Gastrocnemius medialis (tissue), 4 donors: ENCODE measurements around the gene MMRN2. TPM values are rescaled to one million over a fixed set of nuclear protein-coding genes. Genes with fewer than 3 reads are reported as not detected.

Experiments used
- ATAC-seq, 2 donors: fragments of 150-250 bp; one replicate each; pipeline ENCODE4 v1.9.1; 2016
- DNase-seq, 2 donors: peaks; one replicate each; pipeline ENCODE4 v3.0.0-alpha.2; 2019
- H3K27ac ChIP-seq, 4 donors: fragments of 200-600 bp; sonication (generic); 1 replicate in 1 of 4; 2 replicates in 3 of 4; pipeline ENCODE4 v1.5.1; 2016 to 2018; ENCODE audit warnings: mild to moderate bottlenecking in 2 of 4, moderate library complexity in 1 of 4
- H3K27me3 ChIP-seq, 3 donors: fragments of 200-600 bp; sonication (generic) in 2 of 3; 1 replicate in 1 of 3; 2 replicates in 2 of 3; pipeline versions ENCODE4 v1.5.1 to v1.6.0; 2016 to 2019; ENCODE audit warnings: mild to moderate bottlenecking in 1 of 3, moderate library complexity in 1 of 3
- H3K36me3 ChIP-seq, 2 donors: fragments of 200-600 bp; sonication (generic) in 1 of 2; one replicate each; pipeline ENCODE4 v1.5.1; 2017 to 2018
- H3K4me1 ChIP-seq, 2 donors: fragments of 200-600 bp; sonication (generic) in 1 of 2; one replicate each; pipeline ENCODE4 v1.5.1; 2016 to 2017; ENCODE audit warnings: mild to moderate bottlenecking in 2 of 2
- H3K4me3 ChIP-seq, 4 donors: fragments of 200-600 bp; sonication (generic) in 3 of 4; 1 replicate in 1 of 4; 2 replicates in 3 of 4; pipeline ENCODE4 v1.5.1; 2016 to 2019; ENCODE audit warnings: mild to moderate bottlenecking in 2 of 4
- H3K9me3 ChIP-seq, 3 donors: fragments of 200-600 bp; sonication (generic) in 2 of 3; 1 replicate in 1 of 3; 2 replicates in 2 of 3; pipeline ENCODE4 v1.5.1; 2016 to 2019
- POLR2A ChIP-seq, 2 donors: fragments of 450-650 bp; IDR thresholded peaks; one replicate each; pipeline ENCODE4 v1.6.1; 2017; ENCODE audit warnings: antibody characterized with exemption in 2 of 2, mild to moderate bottlenecking in 2 of 2, moderate library complexity in 2 of 2
- in situ Hi-C, 4 donors: fragments of 200-750 bp; cut with MboI; loops; one replicate each; pipeline versions ENCODE4 v1.15.0 to v1.8.0; 2017; ENCODE audit warnings: low sequenced_read_pairs in 4 of 4
- intact Hi-C: fragments of 100-400 bp; cut with DNase I; formaldehyde crosslinking; loops from one replicate; pipeline ENCODE4 v1.15.1; 2023; ENCODE audit warnings: low total_unique reads
- total RNA-seq, 4 donors: library from RNA; depleted of rRNA; stranded (reverse); fragments of >200 nt; gene quantifications; one replicate each; pipeline versions ENCODE4 v1.1.0 to v1.2.3, GENCODE V29; 2016
- TF ChIP-seq, protein P1 (sequence below), 5 experiments: fragments of 450-650 bp in 3 of 5; fragments of 200-600 bp in 2 of 5; sonication (generic) in 2 of 5; IDR thresholded peaks in 4 of 5; conservative IDR thresholded peaks in 1 of 5; 1 replicate in 4 of 5; 2 replicates in 1 of 5; pipeline ENCODE4 v1.5.1; 2016 to 2019; ENCODE audit warnings: antibody characterized with exemption in 5 of 5, mild to moderate bottlenecking in 3 of 5, moderate library complexity in 3 of 5

MMRN2 gene
- total RNA-seq, 4 donors from 2014 or later: 14.6 to 34.8 (median 25.8) TPM

DNA sequence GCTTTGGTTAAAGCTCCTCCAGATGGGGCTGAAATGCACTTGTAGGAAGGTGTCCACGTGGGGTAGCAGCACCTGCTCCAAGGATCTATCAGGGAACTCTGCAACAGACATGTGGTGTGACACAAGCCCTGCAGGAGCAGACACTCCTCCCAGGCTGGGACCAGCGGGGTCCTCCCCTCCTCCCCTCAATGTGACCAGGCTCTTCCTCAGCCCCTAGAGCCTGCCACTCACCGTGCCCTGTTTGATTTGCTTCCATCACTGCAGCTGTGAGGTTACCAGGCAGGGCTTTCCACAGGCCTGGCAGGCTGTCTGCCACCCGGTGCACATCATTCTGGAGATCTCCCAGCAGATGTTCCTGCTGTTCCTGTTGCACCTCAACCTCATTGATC lies 13.4 kb downstream of the MMRN2 start:
- in situ Hi-C loops (loop anchor here in 1 of 4 donors (25.0 kb wide), 1 partner anchor 143 kb away; the partner anchor contains the start of genes GLUD1 and SHLD2), intact Hi-C loops (no loop called here)
- ATAC-seq: no peak
- H3K4me1 ChIP-seq: peaks cover 28 to 32% of the 10 kb centered on the region in 2 donors
- H3K4me3 ChIP-seq: no peak overlapping the region
- no peak for DNase-seq
- no peak for TF ChIP-seq POLR2A (IDR thresholded peaks at IDR 0.05)
- H3K36me3 ChIP-seq: no peaks in the 10 kb centered on the region
- no peaks in the 10 kb centered on the region for H3K9me3 ChIP-seq
- H3K27me3 ChIP-seq: no peaks in the 10 kb centered on the region
- H3K27ac ChIP-seq: no peak overlapping the region

DNA sequence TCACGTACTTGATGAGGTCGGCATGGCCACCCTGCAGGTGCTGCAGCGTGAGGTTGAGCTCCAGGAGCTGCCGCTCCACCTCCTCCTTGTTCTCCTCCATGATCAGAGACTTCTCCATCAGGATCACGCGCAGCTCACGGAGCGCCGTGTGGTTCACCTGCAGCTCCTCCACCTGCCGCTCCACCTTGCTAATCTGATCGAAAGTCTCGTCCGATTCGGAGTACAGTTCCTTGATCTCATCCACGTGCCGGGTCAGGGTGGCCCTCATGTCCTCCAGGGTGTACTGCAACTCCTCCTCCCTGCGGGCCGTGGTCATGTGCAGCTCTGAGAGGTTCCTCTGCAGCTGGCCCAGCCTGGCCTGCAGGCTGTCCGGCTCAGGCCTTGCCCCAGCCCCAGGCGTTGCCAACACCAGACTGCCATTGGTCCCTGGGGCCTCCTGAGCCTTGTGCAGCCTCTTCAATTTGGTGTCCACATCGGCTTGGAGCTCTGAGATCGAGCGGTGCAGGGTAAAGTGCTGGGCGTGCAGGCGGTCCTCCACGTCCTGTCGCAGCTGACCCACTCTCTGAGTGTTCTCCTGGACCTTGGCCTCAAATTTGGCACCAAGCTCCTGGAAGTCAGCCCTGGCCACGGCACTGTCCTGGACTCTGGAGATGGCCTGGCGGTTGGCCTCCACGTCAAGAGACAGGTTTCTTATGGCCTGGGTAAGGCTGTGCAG lies 13.9 kb downstream of the MMRN2 start:
- no peaks in the 10 kb centered on the region for H3K27me3 ChIP-seq
- no peaks in the 10 kb centered on the region for H3K36me3 ChIP-seq
- no peak overlapping the region for H3K27ac ChIP-seq
- intact Hi-C loops: no loop called here
- no peaks in the 10 kb centered on the region for H3K9me3 ChIP-seq
- no peak overlapping the region for H3K4me3 ChIP-seq
- DNase-seq (no peak), ATAC-seq (no peak)
- TF ChIP-seq, protein P1, sequence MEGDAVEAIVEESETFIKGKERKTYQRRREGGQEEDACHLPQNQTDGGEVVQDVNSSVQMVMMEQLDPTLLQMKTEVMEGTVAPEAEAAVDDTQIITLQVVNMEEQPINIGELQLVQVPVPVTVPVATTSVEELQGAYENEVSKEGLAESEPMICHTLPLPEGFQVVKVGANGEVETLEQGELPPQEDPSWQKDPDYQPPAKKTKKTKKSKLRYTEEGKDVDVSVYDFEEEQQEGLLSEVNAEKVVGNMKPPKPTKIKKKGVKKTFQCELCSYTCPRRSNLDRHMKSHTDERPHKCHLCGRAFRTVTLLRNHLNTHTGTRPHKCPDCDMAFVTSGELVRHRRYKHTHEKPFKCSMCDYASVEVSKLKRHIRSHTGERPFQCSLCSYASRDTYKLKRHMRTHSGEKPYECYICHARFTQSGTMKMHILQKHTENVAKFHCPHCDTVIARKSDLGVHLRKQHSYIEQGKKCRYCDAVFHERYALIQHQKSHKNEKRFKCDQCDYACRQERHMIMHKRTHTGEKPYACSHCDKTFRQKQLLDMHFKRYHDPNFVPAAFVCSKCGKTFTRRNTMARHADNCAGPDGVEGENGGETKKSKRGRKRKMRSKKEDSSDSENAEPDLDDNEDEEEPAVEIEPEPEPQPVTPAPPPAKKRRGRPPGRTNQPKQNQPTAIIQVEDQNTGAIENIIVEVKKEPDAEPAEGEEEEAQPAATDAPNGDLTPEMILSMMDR (IDR thresholded peaks at IDR 0.05 in 4 of 5, conservative IDR thresholded peaks at IDR 0.05 in 1 of 5): no peak
- TF ChIP-seq POLR2A (IDR thresholded peaks at IDR 0.05): no peak
- in situ Hi-C loops: loop anchor here in 1 of 4 donors (25.0 kb wide), 1 partner anchor 144 kb away; the partner anchor contains the start of genes GLUD1 and SHLD2
- peaks cover 32% of the 10 kb centered on the region in 2 donors for H3K4me1 ChIP-seq

DNA sequence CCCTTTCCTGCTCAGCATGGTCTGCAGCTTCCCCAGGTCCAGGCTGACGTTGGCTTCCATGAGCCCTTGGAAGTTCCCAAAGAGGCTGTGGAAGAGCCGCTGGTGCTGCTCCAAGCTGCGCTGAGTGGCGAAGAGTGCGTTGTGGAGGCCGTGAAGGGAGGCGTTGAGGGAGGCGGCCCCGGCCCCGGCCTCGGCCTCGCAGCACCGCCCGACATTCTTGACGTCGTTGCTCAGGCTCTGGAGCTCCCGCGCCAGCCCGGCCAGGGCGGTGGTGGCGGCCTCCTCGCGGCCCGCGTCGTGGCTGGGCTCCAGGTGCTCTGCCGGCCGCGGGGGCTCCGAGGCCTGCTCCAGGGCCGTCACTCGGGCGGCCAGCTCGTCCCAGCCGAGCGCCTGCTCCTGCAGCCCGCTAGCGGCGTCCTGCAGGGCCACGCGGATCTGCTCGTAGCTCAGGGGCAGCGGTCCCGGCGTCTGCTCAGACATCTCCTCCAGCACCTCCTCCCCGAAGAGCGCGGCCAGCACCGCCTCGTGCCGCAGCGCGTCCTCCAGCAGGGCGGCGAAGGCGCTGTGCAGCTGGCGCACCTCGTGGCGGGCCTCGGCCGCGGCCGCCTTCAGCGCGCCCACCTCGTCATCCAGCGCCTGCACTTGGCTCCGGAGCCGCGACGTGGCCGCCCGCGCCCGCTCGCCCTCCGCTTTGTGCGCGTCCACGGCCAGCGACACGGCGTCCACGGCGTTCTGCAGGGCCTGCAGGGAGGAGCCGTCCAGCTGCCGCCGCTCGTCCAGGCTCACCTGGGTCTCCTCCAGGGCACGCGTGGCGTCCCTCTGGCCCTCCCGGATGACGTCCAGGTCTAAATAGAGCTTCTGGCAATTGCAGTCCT lies 14.7 kb downstream of the MMRN2 start:
- intact Hi-C loops: no loop called here
- Histone ChIP-seq H3K36me3 (no peaks in the 10 kb centered on the region), H3K9me3 (no peaks in the 10 kb centered on the region), H3K4me3 (no peak overlapping the region), H3K4me1 (peaks cover 32% of the 10 kb centered on the region in 2 donors), H3K27ac (no peak overlapping the region), H3K27me3 (no peaks in the 10 kb centered on the region)
- no peak for DNase-seq
- no peak for ATAC-seq
- in situ Hi-C loops: loop anchor here in 1 of 4 donors (25.0 kb wide), 1 partner anchor 145 kb away; the partner anchor contains the start of genes GLUD1 and SHLD2
- TF ChIP-seq, protein P1 (IDR thresholded peaks at IDR 0.05 in 4 of 5, conservative IDR thresholded peaks at IDR 0.05 in 1 of 5): no peak
- TF ChIP-seq POLR2A (IDR thresholded peaks at IDR 0.05): no peak

DNA sequence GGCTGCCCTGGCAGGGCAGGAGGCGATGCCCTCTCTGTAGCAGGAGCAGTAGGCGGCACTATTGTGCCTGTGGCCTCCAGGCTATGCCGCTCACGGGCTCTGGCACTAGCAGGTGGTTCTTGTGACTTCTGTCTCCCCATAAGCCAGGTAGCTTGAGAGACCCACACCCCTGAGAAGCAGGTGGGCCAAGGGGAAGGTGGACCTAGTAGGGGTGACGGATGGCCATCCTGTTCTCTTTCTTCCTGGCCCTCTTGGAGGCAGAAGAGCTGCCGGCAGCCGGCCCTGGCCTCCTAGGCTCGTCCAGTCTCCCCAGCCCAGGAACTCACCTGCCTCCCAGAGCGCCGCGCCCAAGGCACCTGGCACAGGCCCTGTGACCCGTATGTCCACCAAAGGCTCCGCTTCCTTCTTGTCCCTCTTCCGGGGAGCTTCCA lies 15.4 kb downstream of the MMRN2 start:
- in situ Hi-C loops: loop anchor here in 1 of 4 donors (25.0 kb wide), 1 partner anchor 145 kb away; the partner anchor contains the start of genes GLUD1 and SHLD2
- H3K27me3 ChIP-seq: no peaks in the 10 kb centered on the region
- ATAC-seq (no peak), DNase-seq (no peak)
- H3K4me1 ChIP-seq: peaks cover 32% of the 10 kb centered on the region in 2 donors
- no peaks in the 10 kb centered on the region for H3K36me3 ChIP-seq
- no peak overlapping the region for H3K27ac ChIP-seq
- TF ChIP-seq, protein P1 (IDR thresholded peaks at IDR 0.05 in 4 of 5, conservative IDR thresholded peaks at IDR 0.05 in 1 of 5): no peak
- no peak for TF ChIP-seq POLR2A (IDR thresholded peaks at IDR 0.05)
- intact Hi-C loops: no loop called here
- H3K4me3 ChIP-seq: no peak overlapping the region
- H3K9me3 ChIP-seq: no peaks in the 10 kb centered on the region

DNA sequence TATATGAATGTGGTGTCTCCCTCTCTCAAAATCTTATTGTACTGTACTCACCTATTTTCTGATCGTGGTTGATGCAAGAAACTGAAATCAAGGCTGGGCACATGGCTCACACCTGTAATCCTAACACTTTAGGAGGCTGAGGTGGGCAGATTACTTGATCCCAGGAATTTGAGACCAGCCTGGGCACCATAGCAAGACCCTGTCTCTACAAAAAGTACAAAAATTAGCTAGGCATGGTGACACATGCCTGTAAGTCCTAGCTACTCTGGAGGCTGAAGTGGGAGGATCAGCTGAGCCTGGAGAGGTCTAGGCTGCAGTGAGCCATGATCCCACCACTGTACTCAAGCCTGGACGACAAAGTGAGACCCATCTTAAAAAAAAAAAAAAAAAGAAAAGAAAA lies 16.0 kb downstream of the MMRN2 start:
- Histone ChIP-seq H3K36me3 (no peaks in the 10 kb centered on the region), H3K4me3 (no peak overlapping the region), H3K27ac (no peak overlapping the region), H3K4me1 (peaks cover 29 to 31% of the 10 kb centered on the region in 2 donors), H3K9me3 (no peaks in the 10 kb centered on the region), H3K27me3 (no peaks in the 10 kb centered on the region)
- TF ChIP-seq, protein P1 (IDR thresholded peaks at IDR 0.05 in 4 of 5, conservative IDR thresholded peaks at IDR 0.05 in 1 of 5): no peak
- no peak for TF ChIP-seq POLR2A (IDR thresholded peaks at IDR 0.05)
- in situ Hi-C loops: loop anchor here in 1 of 4 donors (25.0 kb wide), 1 partner anchor 146 kb away; the partner anchor contains the start of genes GLUD1 and SHLD2
- DNase-seq (no peak), ATAC-seq (no peak)
- intact Hi-C loops: no loop called here
